Inflammatory macrophage (primary cell): ENCODE measurements around the gene SESN3.
"Not testable (repeated sequence)": the region's sequence is repeated elsewhere in the genome, so short reads cannot be mapped to it uniquely, and the experiment has no call there.

ENCODE experiments used
- DNase-seq, 2 donors: peaks; one replicate each; pipeline ENCODE4 v3.0.0-alpha.2; 2020 to 2022

The SESN3 gene

DNA sequence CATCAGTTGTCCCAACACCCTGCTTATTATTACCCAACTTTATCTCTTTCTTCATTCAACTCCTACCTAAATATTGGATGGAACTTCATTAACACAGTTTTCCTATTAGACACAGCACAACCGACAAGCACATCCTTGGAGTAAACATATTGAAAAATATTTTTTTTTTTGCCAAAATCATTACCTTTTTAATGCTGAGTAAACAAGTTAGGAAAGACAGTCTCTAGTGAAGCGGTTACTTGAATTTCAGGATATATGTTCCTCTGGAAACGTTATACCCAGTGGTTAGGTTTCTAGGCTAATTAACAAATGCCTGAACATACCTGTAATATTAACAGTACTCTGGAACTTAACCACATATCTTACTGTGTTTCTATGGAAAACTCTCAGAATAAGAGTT lies 11.4 kb downstream of the SESN3 start:
- DNase-seq: no peak

DNA sequence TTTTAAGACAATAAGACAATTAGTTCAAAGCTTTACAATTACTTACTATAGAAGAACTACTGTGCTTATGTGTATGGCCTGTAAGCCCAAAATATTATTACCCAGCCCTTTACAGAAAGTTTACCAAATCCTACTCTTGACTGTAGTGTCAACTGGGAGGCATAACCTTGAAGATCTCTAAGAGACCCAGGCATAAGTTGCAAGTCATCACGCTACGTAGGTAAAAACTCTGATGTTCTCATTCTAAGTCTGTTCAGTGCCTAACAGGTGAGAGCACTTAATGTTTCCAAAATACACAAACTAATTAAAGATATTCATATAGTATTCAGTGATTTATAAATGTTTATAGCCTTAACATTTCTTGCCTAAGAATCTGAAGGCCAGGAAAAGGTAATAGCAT lies 12.9 kb downstream of the SESN3 start:
- no peak for DNase-seq

DNA sequence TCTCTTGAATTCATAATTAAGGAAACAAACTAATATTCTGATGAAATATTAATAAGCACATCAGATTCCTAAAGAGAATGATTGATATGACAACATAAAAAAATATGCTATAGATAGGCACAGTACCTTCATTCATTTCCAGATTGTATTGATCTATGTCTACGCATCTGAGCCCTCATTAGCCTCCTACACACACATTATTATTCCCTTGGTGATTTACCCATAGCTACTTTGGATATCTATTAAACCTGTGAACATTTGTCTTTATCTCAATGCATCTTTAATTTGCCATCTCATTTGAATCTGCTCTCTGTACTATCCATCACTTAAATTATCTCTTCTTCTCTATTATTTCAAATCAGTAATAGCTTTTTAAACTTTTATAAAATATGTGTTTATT lies 18.4 kb downstream of the SESN3 start:
- DNase-seq: no peak

DNA sequence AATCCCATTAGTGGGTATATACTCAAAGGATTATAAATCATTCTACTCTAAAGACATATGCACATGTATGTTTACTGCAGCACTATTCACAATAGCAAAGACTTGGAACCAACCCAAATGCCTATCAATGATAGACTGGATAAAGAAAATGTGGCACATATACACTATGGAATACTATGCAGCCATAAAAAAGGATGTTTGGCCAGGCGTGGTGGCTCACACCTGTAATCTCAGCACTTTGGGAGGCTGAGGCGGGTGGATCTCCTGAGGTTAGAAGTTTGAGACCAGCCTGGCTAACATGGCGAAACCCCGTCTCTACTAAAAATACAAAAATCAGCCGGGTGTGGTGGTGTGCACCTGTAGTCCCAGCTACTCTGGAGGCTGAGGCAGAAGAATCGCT lies 21.5 kb downstream of the SESN3 start:
- not testable (repeated sequence) for DNase-seq

DNA sequence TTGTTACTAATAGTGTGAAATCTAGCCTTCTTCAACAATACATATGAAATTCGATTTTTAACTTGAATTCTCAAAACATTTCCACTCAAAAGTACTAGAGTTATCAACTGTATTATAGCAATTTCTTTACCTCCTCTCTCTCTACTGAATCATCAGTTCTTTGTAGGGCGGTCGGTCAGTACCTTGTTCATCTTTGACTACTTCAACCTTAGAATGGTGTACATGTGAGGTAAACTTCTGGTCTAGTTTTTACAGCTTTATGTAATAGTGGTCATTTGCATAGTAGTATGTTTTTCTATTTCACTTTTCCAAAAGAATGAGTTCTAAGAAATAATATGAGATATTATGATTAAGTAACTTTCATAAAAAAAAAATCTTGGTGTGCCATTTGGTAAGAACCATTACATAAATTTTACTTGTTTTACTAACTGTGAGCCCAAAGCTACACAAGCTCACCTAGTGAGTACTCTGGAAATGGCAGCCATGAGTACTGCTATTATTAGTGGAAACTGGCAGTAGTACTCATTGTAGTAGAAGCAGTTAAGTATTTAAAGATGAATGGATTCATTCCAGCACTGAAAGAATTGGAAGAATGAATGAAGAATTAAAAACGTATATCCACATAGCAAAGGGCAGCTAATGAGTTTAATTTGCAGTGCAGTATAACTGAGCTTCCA lies 30.1 kb downstream of the SESN3 start:
- no peak for DNase-seq

DNA sequence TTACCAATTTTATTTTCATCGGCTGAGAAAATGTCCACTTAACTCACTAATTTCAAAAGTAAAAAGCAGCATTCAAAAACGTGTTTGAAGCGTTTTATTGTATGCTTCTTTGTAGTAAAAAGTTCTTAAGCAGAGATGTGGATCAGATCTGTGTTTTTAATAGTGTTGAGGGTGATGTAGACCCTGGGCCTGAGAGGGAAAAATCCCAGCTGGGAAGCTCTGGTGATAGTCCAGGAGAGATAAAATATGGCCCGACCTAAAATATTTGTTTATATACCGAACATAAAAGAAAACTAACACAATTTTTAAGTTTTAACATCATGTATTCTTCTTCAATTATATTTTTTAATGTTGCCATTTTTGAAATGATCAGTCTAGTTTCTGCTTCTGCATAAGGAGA lies 35.2 kb downstream of the SESN3 start:
- no peak for DNase-seq

DNA sequence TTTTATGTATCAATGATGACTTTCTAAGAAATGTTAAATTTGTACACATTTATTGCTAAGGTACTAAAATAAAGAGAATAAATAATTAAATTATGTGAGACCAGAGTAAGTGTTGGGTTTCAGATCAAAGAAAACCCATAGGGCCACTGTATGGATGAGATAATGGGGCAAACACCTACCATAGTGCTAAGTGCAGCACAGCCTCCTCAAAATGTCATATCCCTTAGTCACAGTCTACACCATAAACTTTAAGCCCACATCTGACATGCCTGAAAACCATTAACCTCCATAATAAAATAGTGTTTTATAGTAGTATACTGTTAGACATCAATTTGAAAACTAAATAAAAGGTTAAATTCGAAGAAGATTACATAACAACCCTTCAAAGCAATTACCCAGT lies 37.5 kb downstream of the SESN3 start:
- no peak for DNase-seq

DNA sequence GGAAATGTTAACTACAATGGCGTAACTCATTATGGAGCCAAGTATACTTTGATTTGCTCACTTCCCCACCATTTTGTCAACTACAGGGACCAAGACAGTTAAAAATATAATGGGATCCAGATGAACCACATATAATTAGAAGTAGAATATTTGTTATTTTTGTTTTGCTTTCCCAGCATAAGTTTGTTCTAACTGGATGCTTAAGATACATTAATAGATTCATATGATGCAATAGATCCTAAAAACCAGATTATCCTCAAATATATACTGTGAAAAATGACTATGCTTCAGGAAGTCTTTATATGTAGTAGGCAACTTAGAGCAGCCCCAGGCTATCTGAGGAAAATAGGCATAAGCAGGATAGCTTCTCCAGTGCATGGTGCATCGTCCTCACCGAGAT lies 38.3 kb downstream of the SESN3 start:
- no peak for DNase-seq

DNA sequence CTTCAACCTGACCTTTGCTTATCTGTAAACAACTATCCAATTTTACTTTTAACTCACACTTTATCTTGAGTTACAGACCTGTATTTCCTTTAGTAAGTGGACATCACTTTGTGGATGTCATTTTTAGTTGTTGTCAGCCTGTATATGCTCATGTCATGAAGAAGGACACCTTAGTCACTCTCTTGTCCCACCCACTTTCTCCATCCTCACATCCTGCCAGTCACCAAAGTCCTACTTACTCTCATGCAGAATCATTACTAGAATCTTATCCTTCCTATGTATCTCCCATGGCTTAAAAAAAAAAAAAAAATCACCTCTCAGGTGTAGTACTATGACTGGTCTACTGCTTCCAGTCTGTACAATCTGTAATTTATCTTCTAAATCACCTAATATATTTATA lies 43.3 kb downstream of the SESN3 start:
- no peak for DNase-seq

DNA sequence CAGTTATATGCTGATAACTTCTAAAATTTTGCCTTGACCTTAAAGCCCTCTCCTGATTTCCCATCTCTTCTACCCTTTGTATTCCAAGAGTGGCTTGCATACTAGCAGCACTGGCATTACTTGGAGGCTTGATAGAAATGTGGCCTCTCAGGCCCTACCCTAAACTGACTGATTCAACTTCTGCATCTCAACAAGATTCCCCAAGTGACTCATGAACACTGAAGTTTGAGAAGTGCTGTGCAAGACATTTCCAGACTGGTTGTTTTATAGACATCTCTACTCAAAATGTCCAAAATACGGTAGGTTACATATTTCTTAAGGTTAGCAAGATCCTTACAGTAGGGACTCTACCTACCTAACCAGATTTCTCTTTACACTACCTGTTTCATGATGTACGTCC lies 48.6 kb downstream of the SESN3 start:
- peak in 1 of 2 donors; percentile 2 for DNase-seq

DNA sequence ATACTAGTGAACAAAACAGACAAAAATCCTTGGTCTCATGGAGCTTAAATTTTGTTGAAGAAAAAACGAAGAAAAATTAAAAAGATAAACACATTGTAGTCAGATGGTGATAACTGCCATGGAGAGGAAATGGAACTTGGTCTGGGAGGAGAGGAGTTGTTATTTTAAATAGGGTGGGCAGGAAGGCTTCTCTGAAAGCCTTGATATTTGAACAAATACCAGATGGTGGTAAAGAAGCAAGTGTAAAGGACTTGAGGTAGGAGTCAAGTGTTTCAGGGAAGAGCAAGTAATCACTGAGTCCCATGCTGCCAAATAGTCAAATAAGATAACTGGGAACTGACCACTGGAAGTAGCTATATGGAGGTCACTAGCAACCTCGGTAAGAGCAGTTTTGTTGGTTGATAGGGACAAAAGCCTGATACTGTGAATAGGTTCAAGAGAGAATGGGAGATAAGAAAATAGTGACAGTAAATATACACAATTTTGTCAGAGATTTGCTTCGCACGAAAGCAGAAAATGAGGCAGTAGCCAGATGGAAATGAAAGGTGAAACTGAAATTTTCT lies 55.1 kb downstream of the SESN3 start:
- no peak for DNase-seq

DNA sequence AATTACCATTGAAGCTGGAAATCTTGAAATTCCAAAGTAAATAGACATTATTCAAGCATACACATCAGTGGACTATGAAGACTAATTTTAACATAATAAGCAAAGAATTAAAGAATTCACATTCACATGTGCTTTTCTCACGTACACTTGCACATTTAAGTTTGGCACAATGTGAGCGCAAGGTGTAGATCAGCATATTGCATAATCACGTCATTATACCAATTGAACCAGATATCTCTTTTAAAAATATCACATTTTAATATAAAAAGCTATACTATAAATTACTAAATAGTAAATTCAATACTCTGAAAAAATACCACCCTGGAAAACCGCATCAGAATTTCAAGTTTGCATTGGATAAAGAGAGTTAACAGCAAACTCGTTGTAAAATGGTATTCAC lies 60.7 kb downstream of the SESN3 start:
- no peak for DNase-seq

DNA sequence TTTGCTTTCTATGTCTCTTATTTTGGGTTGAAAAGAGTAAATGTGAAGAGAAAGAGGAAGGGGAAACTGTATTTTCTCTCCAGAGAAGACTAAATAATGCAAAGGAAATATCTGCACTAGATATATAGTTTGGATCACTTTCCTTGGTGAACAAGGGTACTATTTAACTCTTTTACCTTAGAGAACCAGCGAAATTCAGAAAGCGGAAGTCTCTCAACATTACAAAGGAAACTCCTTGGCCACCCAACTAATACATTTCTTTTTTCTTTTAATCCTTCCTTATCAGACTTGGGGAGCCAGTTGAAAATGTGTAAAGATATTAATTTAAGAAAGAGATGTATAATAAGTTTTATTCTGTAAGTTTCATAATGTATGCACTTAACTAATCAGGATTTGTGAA lies 64.2 kb downstream of the SESN3 start:
- DNase-seq: no peak

DNA sequence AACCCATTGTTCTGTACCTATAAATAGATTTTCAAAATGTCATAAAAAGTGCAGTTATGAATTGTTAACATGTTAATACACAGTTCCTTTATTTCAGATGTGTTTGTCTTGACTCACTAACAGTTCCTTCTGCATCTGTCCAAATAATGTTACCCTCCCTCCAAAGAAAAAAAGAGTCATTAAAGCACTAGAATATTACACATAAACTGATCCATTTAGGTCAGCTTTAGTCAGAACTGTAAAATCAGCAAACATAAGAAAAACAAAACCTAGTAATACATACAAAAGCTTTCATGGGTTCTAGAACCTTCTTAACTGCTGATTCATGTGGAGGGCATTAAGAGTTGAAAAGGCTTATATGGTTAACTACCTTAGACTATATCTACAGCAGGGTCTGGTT lies 65.4 kb downstream of the SESN3 start:
- DNase-seq: no peak

DNA sequence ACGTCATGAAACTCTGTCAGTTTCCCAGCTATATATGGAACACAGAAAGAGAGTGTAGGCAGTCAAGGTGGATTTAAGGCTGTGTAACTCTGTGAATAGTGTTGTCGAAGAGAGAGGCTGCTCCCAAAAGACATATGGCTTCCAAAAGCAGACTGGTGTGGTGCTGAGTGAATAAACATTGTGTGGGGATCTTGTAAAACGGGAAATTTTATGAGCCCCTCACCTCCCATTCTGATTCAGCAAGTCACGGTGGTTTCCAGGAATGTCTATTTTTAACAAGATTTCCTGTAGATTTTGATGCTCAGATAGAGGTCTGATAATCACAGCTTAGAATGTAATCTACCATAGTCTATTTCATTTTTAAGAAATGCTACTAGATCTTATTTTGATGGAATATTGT lies 67.9 kb downstream of the SESN3 start:
- no peak for DNase-seq

DNA sequence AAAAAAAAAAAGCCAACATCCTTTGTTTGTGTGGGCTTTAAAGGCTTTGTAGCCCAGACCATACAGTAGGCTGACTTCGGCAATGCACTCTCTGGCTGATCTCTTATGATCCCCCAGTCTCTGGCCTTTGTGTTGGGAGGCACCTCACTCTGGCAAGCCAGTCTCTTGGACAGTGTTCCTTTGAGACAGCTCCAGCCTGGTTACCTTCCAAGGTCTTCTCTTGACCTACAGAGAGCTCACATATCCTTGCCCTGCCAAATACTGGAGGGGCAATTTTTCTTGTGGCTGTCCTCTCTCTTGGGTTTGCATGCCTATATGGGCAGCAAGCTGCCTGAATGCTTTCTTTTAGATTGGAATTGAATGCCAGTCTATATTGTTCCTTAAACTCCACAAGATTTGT lies 69.8 kb downstream of the SESN3 start:
- DNase-seq: no peak

DNA sequence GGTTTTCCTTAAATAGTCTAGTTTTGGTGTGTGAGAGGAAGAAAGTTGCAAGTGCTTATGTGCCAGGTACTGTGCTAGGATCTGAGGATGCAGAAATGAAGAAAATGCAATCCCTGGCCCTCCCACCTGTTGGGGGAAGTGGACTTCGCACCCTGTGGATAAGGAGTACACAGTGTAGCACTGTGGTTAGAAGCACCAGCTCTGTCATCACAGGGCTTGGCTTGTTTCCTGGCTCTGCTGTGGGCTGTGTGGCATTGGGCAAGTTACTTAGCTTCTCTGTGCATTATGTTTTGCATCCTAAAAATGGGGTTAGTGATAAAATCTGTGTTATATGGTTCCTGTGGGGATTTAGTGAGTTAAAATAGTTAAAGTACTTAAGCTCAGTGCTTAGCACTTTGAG lies 73.2 kb downstream of the SESN3 start:
- DNase-seq: no peak

DNA sequence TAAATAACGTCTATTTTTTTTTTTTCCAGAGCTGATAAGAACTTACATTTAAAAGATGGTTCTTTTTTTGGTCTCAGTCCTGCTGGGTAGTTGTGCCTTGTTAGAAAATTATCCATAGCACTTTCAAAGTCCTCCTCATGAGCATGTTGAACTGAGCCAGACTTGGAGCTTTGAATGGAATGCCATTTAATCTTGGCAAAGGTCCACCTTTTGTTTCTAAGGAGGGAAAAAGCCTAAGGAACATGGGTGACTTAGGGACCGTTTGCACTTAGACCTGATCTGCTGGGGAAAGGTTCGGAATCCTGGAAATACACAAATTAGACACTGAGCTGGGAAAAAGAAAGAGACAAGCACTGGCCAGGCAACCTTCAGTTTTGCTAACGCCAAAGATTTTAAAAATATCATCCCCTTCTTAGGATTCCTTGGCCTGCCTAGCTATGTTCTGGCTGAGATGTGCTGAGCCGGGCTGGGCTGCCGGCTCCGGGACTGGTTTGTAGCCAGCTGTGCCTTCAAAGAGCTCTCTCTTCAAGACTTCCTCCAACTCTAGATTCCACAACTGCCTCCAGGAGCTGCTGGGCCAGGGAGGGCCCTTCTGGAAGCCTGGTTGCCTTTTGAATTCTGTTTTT lies 74.0 kb downstream of the SESN3 start:
- no peak for DNase-seq

DNA sequence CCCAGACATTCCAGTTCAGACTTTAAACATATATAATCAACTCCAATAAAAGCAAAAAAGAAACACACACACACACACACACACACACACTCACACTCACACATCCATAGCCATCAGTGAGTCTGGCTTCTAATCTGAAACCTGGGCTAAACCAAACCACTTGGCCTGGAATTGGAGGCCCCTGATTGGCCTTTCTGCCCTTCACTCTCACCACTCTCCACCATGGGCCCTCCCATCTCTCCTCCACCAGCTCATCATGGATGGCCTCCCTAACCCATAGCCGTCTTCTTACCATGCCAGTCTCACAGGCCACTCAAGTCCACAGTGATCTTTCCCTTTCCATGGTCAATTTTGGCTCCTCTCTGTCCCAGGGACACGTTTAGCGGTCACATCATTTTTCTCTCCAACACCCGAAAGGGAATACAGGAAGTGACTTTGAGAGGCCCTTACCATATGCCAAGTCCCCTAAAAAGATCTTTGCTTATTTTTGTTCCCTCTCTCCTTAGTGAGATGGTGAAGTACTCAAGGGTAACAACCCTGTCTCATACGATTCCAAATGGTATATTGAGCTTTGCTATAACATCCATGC lies 74.8 kb downstream of the SESN3 start:
- DNase-seq: no peak

DNA sequence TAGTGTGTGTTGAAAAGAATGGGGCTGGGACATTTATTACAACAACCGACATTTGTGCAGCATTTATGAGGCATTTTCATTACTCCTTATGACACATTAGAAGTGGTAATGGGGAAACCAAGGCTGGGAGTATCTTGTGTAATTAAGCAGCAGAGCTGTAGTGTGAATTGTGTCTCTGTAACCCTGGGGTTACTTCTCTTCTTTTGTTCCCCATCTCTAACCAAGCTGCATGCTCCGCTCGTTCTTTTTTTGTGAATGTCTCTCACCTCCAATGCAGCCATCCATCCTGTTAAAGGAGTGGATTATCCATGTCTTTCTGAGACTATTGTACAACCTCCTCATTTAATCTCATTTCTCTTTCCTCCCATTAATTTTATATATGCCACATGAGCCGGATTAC lies 75.6 kb downstream of the SESN3 start:
- no peak for DNase-seq

DNA sequence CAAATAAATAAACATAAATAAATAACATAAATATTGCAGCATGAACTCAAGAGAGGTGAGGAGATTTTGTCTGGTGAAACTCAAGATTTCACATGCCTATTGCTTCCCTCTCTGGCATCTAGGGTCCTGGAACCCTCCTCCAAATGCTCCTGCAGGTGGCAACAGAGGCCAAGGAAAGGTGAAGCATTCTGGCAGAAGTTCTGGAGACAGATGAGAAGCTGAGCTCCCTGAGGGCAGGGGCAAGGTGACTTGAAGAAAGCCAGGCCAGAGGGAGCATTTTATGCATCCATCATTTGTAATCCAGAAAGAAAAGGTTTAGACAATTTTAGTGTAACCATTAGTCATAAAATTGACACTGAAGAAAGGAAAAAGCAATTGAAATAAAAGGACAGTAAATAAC lies 76.5 kb downstream of the SESN3 start:
- DNase-seq: peak; percentile 64 to 65

DNA sequence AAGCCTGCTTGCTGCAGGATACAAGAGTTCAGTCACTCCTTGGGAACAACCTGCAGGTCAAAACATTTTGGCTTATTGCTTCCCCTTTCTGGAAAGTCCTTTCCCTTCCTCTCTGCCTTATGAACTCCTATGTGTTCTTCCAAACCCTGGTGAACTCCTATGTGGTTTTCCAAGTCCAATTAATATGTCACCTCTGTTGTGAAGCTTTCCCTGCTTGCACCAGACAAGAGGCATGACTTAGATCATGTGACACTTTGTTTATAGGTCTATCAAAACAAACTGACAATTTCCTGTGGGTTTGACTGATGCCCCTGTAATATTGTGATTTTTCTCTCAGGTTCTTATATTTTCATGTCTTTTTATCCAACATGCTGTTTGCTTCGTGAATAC lies 77.2 kb downstream of the SESN3 start:
- no peak for DNase-seq

DNA sequence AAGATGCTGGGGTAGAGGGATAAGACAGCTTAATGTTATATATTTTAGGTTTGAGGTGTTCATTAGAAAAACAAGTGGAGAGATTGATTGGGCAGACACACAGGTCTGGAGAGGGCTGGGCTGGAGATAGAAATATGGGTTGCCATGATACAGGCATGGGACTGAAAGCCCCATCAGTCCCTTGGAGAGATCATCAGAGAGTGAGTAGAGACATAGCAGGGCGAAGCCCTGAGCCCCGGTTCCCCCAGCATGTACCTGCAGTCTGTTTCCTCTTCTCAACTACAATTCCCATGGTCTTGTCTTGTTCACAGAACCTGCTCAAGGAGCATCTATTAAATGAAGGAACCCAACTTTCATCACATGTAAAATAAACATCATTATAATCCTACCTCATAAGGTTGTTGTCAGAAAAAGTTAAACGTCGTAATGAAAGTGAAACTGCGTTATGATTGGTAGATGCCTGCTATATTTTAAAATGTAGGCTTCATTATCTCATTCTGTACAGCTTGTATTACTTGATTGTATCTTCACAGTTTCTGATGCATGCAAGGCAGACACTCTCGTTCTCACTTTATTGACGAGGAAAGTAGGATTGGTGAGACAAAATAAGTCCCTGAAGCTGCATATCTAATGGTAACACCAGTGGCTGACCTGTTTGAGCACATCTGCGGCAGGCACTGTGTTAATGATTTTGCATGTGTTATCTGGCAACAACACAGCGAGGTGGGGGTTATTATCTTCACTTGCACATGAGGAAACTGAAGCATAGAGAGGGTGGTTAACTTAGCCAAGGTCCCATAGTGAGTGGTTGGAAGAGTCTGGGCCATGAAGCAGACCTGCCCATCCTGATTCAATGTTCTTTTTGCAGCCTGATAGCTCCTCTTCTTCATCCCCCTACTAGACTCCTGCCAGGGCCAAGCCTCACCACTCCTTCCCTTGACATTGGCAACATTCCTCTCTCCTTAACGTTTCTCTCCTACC lies 77.8 kb downstream of the SESN3 start:
- DNase-seq: no peak
